Stimulated activated CD4-positive, alpha-beta T cell treated with anti-CD3 and anti-CD28 coated beads, TNF-alpha, amount 100 ng/mL, for 1 hour (primary cell): ENCODE measurements around the gene STPG2.

Source experiments
- DNase-seq, 3 donors: peaks; one replicate each; pipeline ENCODE4 v3.0.0-alpha.2; 2020; ENCODE audit warnings: low read depth in 3 of 3, low spot score in 1 of 3

STPG2 gene

DNA sequence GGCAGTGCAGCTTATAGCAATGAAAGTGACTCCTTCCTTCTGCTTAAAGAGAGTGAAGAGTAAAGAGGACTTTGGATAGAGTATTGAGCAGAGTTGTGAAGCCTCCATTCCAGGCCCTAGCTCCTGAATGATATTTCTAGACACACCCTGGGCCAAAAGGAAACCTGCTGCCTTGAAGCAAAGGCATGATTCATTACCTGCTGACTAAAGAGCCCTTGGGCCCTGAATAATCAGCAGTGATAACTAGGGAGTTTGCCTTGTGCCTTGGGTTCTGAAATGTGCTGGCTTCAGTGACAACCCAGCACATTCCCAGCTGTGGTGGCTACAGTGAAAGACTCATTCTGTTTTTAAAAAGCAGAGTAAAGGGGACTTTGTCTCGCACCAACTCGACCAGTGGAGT, 49.2 kb downstream of the STPG2 start:
- no peak for DNase-seq

DNA sequence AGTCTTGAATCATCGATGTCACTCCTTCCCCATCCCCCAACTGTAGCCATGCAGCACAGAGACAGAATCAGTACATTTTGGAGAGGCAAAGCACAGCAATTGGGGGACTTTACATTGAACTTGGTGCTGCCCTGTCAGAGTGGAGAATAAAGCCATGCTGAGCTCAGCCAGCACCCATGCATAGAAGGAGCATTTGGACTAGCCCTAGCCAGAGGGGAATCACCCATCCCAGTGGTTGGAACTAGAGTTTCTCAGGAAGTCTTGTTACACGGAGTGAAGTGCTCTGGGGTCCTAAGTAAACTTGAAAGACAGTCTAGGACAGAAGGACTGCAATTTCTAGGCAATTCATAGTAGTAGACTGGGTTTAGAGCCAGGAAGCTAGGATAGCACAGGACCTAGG, 49.6 kb downstream of the STPG2 start:
- DNase-seq, result no peak

DNA sequence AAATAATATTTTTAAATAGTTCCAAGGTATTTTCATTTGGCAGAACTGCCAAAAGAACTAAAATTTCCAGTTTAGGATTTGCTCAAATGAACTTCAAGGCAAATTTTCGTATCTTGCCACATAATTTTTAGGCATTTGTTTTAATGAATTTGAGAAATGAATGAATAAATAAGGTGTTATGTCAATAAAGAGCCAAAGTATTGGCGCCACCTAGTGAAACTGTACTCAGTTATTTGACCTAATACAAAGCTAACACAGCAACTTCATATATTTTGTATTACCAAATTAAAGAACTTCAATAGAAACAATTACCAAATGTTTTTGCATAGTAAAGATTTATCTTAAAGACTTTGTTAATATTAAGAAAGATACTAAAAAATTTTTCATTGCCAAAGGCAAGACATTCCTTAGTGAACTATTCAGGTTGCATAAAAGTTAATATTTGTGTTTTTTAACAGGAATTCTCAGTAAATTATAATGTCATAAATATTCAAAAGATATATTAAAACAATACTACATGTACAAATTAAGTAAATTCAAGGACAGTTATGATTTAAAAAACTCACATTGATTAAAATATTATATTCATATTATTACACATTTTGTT, 50.3 kb downstream of the STPG2 start:
- DNase-seq, result no peak

DNA sequence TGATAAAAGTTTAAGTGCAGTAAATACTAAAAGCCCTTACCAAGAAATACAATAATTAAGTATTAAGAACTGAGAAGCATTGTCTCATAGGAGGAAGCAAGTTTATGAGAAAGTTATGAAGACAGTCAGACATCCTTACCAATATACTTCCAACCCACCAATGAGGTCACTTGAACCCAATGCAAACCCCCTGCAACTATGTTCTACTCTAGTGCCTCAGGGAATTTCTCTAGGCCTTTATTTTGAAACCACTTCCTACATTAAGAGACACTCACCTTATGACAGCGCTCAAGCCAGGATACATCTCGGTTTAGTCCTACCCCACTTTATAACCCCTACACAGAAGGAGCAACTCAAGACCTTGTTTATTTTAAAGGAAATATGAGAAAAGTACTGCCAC, 61.3 kb downstream of the STPG2 start:
- no peak for DNase-seq

DNA sequence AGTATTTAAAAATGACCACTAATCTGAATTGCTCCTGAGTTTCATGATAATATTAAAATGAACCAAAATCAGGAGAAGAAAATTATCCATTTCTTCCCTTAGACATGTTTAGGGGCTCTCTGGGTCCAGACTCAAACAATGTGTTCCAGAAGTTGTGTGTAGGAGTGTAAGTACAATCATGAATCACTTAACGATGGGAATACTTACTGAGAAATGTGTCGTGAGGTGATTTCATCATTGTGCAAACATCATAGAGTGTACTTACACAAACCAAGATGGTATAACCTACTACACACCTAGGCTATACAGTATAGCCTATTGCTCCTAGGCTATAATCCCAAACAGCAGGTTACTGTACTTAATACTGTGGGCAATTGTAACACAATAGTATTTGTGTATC, 74.8 kb downstream of the STPG2 start:
- DNase-seq, result no peak

DNA sequence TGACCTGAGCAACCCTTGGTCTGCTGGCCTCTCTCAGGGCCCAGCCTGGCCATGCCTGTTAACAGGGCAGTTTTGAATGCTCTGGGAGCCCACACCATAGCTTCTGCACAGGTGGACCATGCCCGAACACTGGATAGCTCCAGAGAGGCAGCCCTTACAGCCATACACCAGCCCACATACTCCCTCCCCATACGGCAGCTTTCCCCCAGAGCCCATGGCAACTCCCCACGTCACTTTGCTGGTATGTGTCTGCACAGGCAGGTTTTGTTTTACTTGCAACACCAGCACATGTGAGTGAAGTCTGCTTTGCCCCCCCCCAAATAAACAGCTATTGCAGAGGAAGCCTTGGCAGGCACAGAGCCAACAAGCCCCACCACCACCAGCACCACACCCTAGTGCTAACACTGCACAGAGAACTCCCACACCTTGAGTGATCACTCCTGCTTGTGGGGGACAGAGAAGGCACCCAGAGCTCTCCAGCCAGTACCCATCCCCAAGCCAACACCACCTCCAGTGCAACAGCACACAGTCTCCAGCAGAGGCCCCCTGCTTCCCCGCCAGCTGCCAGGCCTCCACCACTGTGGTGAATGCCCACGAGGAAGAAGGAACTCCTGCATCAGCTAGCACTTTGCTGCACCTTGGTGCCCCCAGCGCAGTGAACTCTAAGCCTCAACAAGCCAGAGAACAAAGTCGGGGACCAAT, 87.3 kb downstream of the STPG2 start:
- no peak for DNase-seq

DNA sequence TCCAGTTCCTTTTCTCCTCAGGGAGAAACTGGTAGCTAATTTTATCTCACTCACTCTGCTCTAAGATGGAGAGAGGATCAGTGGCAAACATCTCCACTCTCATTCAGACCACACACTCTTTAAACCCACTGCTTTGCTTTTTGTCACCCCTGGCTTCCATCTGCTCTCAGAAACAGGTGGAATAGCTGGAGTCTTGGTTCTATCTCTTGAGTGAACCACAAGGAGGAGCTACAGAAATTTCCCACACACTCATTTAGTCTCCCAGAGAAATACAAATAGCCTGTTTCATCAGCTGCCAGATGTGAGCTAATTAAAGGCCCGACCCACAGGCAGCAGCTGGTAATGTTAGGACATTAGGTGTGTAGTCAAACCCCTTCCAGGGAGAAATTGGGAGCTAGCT, 96.6 kb downstream of the STPG2 start:
- DNase-seq, result no peak

DNA sequence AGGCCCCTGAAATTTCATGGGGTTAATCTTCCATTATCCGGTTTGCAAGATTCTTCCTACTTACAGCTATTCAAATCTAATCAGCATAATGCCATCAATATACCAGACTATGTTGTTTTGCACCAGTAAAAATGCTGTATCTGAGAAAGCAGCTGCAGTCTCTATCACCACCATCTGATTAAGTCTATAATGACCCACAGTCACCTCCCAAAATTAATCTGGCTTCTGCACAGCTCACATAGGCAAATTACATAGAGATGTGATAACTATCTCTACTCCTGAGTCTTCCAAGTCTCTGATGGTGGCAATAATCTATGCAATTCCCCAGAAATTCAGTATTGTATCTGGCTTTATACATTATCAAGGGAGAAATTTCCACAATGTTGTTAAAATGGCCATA, 113.2 kb downstream of the STPG2 start:
- DNase-seq, result no peak

DNA sequence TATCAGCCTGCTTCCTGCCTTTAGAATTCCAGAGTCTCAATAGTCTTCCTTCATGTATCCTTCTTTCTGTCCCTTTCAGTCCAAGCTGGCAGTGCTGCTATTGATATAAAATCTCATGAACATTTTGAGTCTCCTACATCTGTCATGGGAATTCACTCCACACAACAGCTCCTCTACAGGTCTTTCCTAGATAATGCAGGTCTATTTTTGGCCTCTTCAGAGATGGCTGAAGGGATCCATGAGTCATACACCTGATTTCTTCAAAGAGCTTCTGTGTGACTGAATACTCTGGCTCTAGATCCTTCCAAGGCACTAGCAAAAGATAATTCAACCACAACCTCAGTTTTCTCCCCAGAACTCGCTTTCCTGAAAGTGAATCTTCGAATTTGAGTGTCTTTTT, 115.4 kb downstream of the STPG2 start:
- DNase-seq, result no peak

DNA sequence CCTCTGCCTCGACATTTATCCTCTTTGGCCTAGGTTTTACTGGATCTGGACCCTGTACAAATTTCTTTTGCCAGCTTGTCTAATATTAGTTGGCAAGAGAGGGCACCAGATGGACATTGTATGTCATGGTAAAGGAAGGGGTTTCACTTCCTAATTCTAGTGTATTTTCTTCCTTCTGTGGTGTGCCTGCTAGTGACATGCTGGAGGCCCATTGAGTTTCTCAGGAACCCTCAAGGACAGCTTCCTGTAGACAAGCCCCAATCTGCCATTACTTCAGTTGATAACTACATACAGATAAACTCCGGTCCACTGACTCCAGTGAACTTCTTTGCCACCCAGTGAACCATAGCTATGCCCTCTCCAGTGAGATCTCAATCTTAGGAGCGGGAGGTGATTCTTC, 116.9 kb downstream of the STPG2 start:
- DNase-seq, result no peak

DNA sequence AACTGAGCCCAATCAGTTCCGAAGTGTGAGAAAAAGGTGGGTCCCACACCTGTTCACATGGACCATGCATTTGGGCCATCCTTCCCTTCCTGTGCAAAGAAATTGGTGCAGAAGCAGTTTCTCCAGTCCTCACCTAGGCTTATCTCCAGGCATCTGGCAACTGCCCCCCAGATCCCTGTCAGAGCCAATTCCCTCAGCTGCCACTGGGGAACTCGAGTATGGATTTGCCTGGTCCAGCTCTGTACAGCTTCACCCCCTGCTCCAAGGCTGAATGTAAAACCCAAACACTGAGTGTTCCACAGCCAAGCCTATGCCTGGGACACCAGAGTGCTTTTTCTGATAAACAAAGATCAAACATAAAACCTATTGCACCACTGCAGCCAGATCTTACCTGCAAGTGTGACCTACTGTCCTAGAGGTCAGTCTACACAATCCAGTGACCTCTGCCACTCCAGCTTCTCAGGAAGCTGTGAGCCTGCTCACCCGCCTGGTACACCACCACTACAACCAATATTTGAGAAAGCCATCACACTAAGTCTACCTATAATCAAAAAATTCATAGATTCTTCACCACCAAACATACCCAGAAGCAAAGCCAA, 136.4 kb downstream of the STPG2 start:
- no peak for DNase-seq

DNA sequence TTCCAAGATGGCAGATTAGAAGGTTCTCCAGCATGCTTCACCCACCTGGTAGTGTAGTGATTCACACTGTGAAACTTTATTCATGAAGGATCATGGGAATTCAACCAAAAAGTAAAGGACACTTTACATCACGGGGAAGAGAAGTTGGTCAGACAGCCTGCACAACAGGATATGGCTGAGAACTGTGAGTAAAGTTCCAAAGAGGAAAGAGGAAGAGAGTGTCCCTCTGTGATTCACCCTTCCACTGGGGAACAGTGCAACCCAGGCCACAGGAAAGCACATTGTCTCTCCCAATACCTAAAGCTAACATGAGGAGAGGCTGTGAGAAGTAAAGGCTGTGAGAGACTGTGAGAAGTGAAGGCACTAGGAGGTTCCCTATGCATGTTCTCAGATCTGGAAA, 137.2 kb downstream of the STPG2 start:
- DNase-seq, result no peak

DNA sequence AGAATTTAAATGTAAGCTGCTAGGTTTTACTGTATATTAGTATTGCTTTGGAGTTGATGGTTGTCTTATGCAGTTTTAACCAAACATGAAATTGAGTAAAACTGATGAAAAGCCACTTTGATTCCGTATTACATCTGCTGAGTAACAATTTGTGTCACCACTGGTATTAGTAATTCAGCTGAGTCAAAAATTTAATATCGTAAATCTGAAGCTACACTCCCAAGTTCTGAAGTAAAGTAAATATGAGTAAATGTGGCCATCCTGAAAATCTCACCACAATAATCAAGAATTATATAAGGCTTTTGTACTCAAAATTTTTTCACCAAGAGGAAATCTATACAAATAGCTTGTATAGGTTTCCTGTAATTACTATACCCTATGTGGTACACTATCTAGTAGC, 142.3 kb downstream of the STPG2 start:
- no peak for DNase-seq

DNA sequence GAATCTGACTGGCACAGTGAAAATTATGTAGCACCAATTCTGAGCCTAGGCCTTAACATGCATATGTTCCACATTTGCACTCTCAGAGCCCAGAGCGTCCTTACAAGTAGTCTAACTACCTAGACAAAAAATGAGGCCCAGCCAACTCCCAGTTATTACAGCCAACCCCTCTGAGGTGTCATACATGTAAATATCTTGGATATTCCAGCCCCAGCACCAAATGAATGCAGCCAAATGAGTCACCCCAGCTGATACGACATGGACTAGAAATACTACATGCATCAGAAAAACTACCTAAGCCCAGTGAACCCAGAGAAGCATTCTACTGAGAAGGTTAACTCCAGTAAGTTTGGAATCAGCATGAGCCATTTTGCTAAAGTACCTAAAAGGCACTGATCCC, 145.1 kb downstream of the STPG2 start:
- DNase-seq, result no peak

DNA sequence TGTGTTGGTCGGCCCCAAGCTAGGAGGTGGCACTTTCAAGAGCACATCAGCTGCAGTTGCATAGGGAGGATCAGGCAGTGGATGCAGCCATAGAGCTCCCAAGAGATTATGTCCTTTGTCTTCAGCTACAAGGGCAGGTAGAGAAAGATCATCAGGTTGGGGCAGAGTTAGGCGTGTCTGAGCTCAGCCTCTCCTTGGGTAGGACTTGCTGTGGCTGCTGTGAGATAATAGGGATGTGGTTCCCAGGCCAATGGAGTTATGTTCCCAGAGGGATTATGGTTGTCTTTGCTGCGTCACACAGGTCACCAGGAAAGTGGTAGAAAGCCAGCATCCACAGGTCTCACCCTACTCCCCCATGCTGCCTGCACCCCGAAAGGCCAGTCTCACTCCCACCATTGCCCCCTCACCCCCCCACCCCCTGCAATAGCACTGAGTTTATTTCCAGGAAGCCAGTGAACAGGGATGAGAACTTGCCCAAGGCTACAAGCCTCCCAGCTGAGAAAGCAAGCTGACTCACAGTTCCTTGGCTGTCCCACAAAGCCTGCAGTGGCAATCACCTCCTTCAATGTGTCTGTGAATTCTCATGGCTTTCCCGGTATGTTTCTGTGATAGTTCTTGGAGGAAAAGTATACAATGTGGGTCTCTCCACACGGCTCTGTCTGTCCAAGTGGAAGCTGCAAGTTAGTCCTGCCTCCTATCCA, 148.4 kb downstream of the STPG2 start:
- DNase-seq, result no peak

DNA sequence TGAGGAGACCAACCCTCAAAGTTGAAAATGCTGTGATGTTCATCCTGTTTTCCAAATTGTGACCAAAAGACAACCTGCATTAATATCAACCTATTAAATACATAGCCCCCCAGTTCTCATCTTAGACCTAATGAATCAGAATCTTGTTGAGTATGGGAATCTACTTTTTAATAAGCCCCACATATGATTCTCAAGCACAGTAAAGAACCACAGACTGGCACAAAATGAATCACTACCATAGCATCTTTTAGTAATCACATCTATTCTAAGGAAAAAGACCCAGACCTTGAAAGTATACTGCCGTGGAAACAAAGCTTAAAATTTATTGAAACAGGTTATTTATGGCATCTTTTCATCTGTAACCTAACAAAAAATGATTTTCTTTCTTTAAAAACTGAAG, 152.9 kb downstream of the STPG2 start:
- DNase-seq, result no peak

DNA sequence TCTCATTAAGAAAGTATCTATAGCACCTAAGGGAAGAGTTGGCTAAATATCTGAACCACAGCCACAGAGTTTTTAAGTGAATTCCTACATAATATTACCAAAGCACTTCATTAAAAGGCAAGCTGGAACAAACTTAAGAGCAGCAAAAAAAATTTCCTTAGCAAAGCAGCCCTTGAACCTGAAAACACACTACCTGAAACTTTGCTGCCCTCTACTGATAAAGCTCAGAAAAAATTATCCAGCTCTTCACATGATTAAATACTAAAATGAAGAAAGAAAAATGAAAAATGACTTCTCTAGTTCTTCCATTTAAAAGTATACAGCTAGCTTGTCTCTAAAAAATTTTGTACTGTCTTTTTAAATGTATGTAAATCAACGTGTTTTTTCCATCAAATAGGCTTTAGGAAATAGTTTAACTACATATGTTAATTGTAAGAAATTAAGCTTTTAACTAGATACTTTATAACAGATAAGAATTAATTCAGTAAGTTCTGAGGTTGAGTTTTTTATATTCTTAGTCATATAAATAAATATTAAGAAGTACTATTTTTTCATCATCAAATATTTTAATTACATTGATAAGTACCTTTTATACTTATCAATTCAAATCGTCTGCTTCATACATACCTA, 156.1 kb downstream of the STPG2 start:
- DNase-seq, result no peak

DNA sequence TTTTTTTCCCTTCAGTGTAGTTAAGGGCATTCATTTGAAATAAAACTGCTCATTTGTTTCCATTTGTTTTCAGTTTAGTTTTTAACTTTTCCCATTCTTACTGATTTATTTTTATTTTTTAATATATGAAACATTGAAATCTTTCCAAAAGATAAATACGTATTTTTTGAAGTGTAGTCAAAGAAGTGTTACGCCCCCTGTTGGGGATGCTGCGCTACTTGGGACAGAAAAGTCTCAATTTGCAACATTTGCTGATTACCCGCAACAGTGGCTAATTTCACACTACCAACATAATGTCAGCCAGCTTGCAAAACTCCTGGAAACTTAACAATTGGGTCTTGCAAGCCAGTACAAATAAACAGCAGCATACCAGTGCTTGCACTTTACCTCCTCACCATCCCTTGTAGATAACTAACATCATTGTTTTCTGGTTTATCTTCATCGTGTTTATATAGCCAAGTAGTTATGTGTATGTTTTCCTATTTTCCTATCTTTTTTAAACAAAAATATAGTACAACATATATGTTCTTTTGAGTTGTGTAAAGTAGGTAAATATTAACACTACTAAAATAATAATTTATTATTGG, 158.6 kb downstream of the STPG2 start:
- no peak for DNase-seq

DNA sequence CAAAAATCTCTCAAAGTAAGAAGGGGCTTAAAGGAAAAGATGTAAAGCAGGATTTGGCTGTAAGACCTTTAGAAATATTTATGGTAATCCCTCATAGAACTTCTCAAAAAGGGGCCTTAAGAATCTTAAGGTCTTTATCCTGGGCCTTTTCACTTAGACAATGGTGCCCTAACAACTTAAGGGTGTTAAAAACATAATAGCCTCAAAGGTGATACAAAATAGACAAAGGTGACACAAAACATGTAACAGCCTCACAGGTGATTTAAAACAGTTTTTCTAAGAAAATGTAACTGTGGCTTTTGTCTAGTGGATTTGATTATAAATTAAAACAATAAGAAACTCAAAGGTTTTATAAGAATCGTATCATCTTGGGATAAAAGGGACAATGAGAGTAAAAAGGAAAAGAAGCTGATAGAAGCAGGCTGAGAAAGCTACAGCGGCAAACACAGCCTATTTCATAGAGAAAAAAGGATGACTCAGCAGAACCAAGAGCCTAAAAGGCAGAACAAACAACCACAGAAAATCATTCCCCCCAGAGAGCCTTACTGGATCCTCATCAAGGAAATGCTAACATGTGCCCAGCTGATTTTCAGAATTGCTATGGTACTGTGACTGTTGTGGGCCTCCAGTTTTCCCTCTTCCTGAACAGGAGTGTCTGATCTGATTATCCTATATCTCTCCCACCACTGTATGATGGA, 164.3 kb downstream of the STPG2 start:
- no peak for DNase-seq

DNA sequence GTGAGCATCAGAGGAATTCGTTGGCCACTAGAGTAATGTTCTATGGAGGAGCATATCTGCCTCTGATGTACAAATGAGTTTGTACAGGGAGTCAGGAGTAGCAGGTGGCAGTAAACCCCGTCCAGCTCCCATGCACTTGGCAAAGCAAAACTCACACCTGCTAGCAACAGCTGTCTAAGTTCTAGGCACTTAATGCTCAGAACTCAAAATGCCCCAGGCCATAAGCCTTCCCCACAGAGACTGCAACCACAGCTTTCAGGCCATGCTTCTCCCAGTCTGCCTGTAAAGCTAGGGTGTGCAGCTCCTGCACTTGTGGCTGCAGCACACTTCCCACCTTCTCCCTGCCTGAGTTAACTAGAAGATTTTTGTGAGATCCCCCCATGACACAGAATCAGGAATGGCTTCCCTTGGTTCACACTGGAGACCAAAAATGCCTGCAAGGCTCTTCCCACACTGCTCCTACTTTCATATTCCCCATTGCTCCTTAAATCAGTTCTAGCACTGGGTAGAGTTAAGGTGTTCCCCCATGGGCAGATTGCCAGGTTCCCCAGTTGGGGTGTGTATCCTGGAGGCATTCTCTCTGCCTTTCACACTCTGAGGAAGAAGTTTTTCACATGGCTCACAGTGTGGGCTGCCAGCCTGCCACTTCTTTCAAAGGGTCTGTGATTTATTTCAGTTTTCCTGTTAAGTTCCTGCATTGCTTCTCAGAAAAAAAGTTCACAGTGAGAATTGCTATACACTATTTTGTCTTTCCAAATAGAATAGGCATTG, 189.9 kb downstream of the STPG2 start:
- DNase-seq, result no peak
